ENCODE measurements around the gene STRN. TPM values are rescaled to one million over a fixed set of nuclear protein-coding genes. Genes with fewer than 3 reads are reported as not detected.

The STRN gene
- total and polyA plus RNA-seq, 10 of the 15 experiments (the other 5 are each of a cell fraction or from before 2014, with no cell fraction given) = 1.00 to 19.2 (median 9.1) TPM

DNA sequence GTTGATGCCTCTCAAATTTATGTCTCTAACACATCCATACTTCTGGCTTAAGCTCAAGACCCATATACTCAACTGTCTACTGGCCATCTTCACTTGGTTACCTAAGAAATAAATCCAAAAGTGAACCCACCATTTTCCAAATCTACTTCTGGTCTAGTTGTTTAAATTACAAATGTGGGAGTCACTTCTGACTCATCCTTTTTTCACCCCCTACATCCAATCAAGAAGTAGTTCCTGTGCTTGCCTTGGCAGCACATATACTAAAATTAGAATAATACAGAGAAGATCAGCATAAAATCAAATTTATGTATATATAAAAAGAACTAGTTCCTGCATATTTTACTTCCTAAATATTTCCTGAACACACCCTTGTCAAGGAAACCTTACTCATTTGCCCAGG is 53.6 kb downstream of the STRN start (continued):
- TF ChIP-seq, protein P1, sequence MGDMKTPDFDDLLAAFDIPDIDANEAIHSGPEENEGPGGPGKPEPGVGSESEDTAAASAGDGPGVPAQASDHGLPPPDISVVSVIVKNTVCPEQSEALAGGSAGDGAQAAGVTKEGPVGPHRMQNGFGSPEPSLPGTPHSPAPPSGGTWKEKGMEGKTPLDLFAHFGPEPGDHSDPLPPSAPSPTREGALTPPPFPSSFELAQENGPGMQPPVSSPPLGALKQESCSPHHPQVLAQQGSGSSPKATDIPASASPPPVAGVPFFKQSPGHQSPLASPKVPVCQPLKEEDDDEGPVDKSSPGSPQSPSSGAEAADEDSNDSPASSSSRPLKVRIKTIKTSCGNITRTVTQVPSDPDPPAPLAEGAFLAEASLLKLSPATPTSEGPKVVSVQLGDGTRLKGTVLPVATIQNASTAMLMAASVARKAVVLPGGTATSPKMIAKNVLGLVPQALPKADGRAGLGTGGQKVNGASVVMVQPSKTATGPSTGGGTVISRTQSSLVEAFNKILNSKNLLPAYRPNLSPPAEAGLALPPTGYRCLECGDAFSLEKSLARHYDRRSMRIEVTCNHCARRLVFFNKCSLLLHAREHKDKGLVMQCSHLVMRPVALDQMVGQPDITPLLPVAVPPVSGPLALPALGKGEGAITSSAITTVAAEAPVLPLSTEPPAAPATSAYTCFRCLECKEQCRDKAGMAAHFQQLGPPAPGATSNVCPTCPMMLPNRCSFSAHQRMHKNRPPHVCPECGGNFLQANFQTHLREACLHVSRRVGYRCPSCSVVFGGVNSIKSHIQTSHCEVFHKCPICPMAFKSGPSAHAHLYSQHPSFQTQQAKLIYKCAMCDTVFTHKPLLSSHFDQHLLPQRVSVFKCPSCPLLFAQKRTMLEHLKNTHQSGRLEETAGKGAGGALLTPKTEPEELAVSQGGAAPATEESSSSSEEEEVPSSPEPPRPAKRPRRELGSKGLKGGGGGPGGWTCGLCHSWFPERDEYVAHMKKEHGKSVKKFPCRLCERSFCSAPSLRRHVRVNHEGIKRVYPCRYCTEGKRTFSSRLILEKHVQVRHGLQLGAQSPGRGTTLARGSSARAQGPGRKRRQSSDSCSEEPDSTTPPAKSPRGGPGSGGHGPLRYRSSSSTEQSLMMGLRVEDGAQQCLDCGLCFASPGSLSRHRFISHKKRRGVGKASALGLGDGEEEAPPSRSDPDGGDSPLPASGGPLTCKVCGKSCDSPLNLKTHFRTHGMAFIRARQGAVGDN (IDR thresholded peaks at IDR 0.05) = no peak
- TF ChIP-seq BCL11A (IDR thresholded peaks at IDR 0.05; ENCODE audit: low read depth, low read length) (no peak), ZNF217 (IDR thresholded peaks at IDR 0.05) (no peak), PML (IDR thresholded peaks at IDR 0.05; ENCODE audit: low read length) (no peak), SP1 (IDR thresholded peaks at IDR 0.05; ENCODE audit: low read depth, low read length) (no peak)

DNA sequence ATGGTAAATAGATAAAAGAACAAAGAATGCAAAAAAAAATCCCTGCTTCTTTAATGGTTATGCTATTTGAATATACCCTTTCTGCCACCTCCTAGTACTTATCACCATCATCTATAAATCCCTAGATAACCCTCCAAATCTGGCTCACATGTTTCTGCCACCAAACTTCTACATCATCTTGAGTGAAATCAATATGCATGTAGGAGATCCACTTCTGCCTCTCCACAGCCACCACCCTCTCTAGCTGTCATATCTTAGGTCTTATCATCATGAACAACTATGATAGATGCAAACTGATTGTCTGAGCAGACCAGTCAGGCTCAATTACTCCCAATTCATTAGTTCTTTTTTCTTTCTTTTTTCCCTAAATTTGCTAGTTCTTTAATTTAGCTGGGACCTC is 55.3 kb downstream of the STRN start:
- in situ Hi-C loops (cut with MboI) = no loop called here
- ChIA-PET SMC1A (ENCODE audit: uncharacterized antibody, unreplicated experiment) (no interaction called here), RAD21 (ENCODE audit: unreplicated experiment) (no interaction called here), POLR2A (no interaction called here), CTCF (no interaction called here)
- Histone ChIP-seq H3K9me3 (replicated peaks; ENCODE audit: control insufficient read depth, insufficient read depth, low read length) (no peaks in the 10 kb centered on the region), H3K36me3 (ENCODE audit: control insufficient read depth in 2 of 2, insufficient read depth in 2 of 2, low read length in 1 of 2) (peaks cover 0 to 4% of the 10 kb centered on the region in 2 experiments; a peak in 2 of 4 replicates), H3K79me2 (ENCODE audit: control insufficient read depth, insufficient read depth, low read length) (no peaks in the 10 kb centered on the region), H3K4me2 (ENCODE audit: control insufficient read depth, insufficient read depth) (no peak overlapping the region), H4K20me1 (ENCODE audit: control insufficient read depth, insufficient read depth) (no peaks in the 10 kb centered on the region), H2AFZ (ENCODE audit: control insufficient read depth, low read depth, low read length) (no peak overlapping the region), H3K27ac (ENCODE audit: control insufficient read depth, insufficient read depth) (no peak overlapping the region), H3K9ac (ENCODE audit: control insufficient read depth, insufficient read depth, low read length) (no peak overlapping the region), H3K4me1 (ENCODE audit: control insufficient read depth, insufficient read depth, low read length) (no peaks in the 10 kb centered on the region), H3K4me3 (no peak overlapping the region), H3K27me3 (replicated peaks in 1 of 2; ENCODE audit: control insufficient read depth in 2 of 2, insufficient read depth in 2 of 2, low read length in 1 of 2) (no peaks in the 10 kb centered on the region)
- ATAC-seq = no peak
- FAIRE-seq = no peak
- no TSS peak for BruUV-seq (replicated peaks)
- intact Hi-C loops (cut with micrococcal nuclease; ENCODE audit: unreplicated experiment) = no loop called here
- no peak for DNase-seq (ENCODE audit: low read depth, low spot score)
- TF ChIP-seq WRNIP1 (IDR thresholded peaks at IDR 0.05; ENCODE audit: borderline replicate concordance, low read depth, low read length) (no peak), MYC (IDR thresholded peaks at IDR 0.05; ENCODE audit: insufficient read depth, insufficient read length, insufficient replicate concordance, low read length, severe bottlenecking) (no peak), TBL1XR1 (IDR thresholded peaks at IDR 0.05; ENCODE audit: low read depth, low read length) (no peak), ASH2L (IDR thresholded peaks at IDR 0.05; ENCODE audit: borderline replicate concordance, low read depth) (no peak), NR2C1 (IDR thresholded peaks at IDR 0.05) (no peak), RUNX3 (IDR thresholded peaks at IDR 0.05; ENCODE audit: low read length) (no peak), RFX5 (IDR thresholded peaks at IDR 0.05; ENCODE audit: low read depth, low read length) (no peak), ZSCAN29 (IDR thresholded peaks at IDR 0.05) (no peak), NFXL1 (IDR thresholded peaks at IDR 0.05; ENCODE audit: borderline replicate concordance) (no peak)
- TF ChIP-seq, protein P2, sequence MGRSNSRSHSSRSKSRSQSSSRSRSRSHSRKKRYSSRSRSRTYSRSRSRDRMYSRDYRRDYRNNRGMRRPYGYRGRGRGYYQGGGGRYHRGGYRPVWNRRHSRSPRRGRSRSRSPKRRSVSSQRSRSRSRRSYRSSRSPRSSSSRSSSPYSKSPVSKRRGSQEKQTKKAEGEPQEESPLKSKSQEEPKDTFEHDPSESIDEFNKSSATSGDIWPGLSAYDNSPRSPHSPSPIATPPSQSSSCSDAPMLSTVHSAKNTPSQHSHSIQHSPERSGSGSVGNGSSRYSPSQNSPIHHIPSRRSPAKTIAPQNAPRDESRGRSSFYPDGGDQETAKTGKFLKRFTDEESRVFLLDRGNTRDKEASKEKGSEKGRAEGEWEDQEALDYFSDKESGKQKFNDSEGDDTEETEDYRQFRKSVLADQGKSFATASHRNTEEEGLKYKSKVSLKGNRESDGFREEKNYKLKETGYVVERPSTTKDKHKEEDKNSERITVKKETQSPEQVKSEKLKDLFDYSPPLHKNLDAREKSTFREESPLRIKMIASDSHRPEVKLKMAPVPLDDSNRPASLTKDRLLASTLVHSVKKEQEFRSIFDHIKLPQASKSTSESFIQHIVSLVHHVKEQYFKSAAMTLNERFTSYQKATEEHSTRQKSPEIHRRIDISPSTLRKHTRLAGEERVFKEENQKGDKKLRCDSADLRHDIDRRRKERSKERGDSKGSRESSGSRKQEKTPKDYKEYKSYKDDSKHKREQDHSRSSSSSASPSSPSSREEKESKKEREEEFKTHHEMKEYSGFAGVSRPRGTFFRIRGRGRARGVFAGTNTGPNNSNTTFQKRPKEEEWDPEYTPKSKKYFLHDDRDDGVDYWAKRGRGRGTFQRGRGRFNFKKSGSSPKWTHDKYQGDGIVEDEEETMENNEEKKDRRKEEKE (IDR thresholded peaks at IDR 0.05) = no peak
- TF ChIP-seq, protein P3, sequence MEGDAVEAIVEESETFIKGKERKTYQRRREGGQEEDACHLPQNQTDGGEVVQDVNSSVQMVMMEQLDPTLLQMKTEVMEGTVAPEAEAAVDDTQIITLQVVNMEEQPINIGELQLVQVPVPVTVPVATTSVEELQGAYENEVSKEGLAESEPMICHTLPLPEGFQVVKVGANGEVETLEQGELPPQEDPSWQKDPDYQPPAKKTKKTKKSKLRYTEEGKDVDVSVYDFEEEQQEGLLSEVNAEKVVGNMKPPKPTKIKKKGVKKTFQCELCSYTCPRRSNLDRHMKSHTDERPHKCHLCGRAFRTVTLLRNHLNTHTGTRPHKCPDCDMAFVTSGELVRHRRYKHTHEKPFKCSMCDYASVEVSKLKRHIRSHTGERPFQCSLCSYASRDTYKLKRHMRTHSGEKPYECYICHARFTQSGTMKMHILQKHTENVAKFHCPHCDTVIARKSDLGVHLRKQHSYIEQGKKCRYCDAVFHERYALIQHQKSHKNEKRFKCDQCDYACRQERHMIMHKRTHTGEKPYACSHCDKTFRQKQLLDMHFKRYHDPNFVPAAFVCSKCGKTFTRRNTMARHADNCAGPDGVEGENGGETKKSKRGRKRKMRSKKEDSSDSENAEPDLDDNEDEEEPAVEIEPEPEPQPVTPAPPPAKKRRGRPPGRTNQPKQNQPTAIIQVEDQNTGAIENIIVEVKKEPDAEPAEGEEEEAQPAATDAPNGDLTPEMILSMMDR (IDR thresholded peaks at IDR 0.05 in 2 of 3, conservative IDR thresholded peaks at IDR 0.05 in 1 of 3; ENCODE audit: control insufficient read depth in 2 of 3, extremely low read depth in 1 of 3, insufficient read depth in 1 of 3, low read depth in 3 of 3, low read length in 3 of 3) = no peak

All from GM12878 (cell line).